ENCODE results near the gene TTPAL.
A peak's percentile ranks its signal among the peaks of the same experiment; 100 is the strongest.

Gene TTPAL

GRCh38 chr20:44532259-44532980 is 56.7 kb downstream of the TTPAL start:
- peak in 3 of 58 donors; percentile 2 to 14 (median 12) for DNase-seq

GRCh38 chr20:44532981-44533331 is 57.3 kb downstream of the TTPAL start:
- DNase-seq: no peak

- peak in 2 of 58 donors; percentile 9 to 18 for DNase-seq
Measured at GRCh38 chr20:44533928-44534327, 58.3 kb downstream of the TTPAL start.

- DNase-seq: no peak
Measured at GRCh38 chr20:44536175-44536574, 60.5 kb downstream of the TTPAL start.

- no peak for DNase-seq
Measured at GRCh38 chr20:44537993-44538392, 62.3 kb downstream of the TTPAL start.

GRCh38 chr20:44540834-44541233 is 65.2 kb downstream of the TTPAL start:
- no peak for DNase-seq

- no peak for DNase-seq
Measured at GRCh38 chr20:44541992-44542391, 66.3 kb downstream of the TTPAL start.

- no peak for DNase-seq
Measured at GRCh38 chr20:44542890-44543289, 67.2 kb downstream of the TTPAL start.

GRCh38 chr20:44543358-44543757 is 67.7 kb downstream of the TTPAL start:
- no peak for DNase-seq

All from anterior cingulate cortex (tissue), 58 donors.